Activated naive CD8-positive, alpha-beta T cell treated with anti-CD3 and anti-CD28 coated beads, Interleukin-2, amount 10 ng/mL, durations not matched to agents 7 days and 5 days (primary cell): ENCODE measurements around the gene RNF5. TPM values are rescaled to one million over a fixed set of nuclear protein-coding genes. Genes with fewer than 3 reads are reported as not detected.
"Not testable (repeated sequence)": the region's sequence is repeated elsewhere in the genome, so short reads cannot be mapped to it uniquely, and the experiment has no call there.

Experiments
- ATAC-seq: fragments of 150-1000 bp; cut with Tn5 transposase; one replicate; pipeline ENCODE4 v1.10.0; 2021; ENCODE audit warnings: low read depth, moderate library complexity
- POLR2A ChIA-PET: fragments of 350-600 bp; sonication (Branson Sonifier 250); formaldehyde crosslinking; loops from one replicate; lab custom pipeline; 2021; ENCODE audit warnings: antibody characterized with exemption; lab: Charles Lee
- DNase-seq: peaks from one replicate; pipeline ENCODE4 v3.0.0; 2021
- H3K27ac Mint-ChIP-seq: one replicate; pipeline ENCODE4 v1.8.0; 2022; ENCODE audit warnings: mild to moderate bottlenecking, mixed read lengths
- H3K27me3 Mint-ChIP-seq: one replicate; pipeline ENCODE4 v1.8.0; 2022; ENCODE audit warnings: mild to moderate bottlenecking, moderate library complexity, mixed read lengths
- H3K36me3 Mint-ChIP-seq: one replicate; pipeline ENCODE4 v1.8.0; 2021; ENCODE audit warnings: mild to moderate bottlenecking, mixed read lengths
- H3K4me1 Mint-ChIP-seq: one replicate; pipeline ENCODE4 v1.8.0; 2021; ENCODE audit warnings: mixed read lengths
- H3K4me3 Mint-ChIP-seq: one replicate; pipeline ENCODE4 v1.8.0; 2022; ENCODE audit warnings: mild to moderate bottlenecking, moderate library complexity, mixed read lengths
- H3K9me3 Mint-ChIP-seq: one replicate; pipeline ENCODE4 v1.8.0; 2021; ENCODE audit warnings: mixed read lengths
- total RNA-seq, 2 experiments: library from RNA; stranded (reverse); gene quantifications; one replicate each; pipeline ENCODE4 v1.2.3, GENCODE V29; 2021

Gene RNF5
- total RNA-seq, 2 experiments from 2014 or later = 44.5 to 49.5 TPM

DNA sequence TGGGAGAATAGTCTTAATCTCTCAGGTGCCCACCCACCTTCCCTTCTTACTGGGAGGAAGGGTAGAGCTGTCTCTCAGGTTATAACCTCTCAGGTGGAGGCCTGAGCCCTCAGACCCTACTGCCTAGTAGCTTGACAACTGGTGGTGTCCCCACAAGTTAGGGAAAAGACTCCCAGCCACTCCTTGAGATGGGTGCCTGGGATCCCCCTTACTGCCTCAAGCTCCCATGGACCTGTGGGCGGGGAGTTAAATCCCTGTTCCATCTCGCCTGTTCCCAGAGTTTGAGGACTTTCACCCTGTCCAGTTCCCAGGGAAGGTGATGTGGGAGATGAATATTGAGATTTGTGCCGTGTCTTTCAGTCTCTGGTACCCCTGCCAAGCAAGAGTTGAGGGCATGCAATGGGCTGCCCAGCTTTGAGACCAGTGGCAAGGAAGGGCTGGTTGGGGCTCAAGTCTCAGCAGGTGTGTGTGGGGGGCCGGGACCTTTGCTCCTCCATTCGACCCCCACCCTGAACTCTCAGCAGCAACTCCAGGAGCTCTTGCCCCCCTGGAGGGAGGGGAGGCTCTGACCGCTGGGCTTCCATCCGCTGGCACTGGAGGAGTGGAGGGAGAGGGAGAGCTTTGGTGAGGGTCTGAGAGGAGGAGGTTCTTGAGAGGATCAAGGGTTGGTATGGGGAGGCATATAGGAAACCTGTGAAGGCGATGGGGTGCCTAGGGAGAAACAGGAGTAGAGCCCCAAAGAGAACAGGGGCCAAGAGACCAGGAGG lies 12.9 kb downstream of the RNF5 start:
- H3K4me1 Mint-ChIP-seq = peaks cover 45% of the 10 kb centered on the region
- POLR2A ChIA-PET = interaction anchor here (0.7 to 5.7 kb wide), 9 partner anchors 10 to 62 kb away, joined by 3 to 61 read pairs (median 4); partner anchors contain the start of genes AGPAT1, ATF6B and FKBPL
- peaks cover 44% of the 10 kb centered on the region for H3K36me3 Mint-ChIP-seq
- peak overlapping the region; percentile 98 for H3K27ac Mint-ChIP-seq
- H3K4me3 Mint-ChIP-seq = peak overlapping the region; percentile 94
- H3K9me3 Mint-ChIP-seq = no peaks in the 10 kb centered on the region
- H3K27me3 Mint-ChIP-seq = no peaks in the 10 kb centered on the region
- DNase-seq (no peak), ATAC-seq (no peak)

DNA sequence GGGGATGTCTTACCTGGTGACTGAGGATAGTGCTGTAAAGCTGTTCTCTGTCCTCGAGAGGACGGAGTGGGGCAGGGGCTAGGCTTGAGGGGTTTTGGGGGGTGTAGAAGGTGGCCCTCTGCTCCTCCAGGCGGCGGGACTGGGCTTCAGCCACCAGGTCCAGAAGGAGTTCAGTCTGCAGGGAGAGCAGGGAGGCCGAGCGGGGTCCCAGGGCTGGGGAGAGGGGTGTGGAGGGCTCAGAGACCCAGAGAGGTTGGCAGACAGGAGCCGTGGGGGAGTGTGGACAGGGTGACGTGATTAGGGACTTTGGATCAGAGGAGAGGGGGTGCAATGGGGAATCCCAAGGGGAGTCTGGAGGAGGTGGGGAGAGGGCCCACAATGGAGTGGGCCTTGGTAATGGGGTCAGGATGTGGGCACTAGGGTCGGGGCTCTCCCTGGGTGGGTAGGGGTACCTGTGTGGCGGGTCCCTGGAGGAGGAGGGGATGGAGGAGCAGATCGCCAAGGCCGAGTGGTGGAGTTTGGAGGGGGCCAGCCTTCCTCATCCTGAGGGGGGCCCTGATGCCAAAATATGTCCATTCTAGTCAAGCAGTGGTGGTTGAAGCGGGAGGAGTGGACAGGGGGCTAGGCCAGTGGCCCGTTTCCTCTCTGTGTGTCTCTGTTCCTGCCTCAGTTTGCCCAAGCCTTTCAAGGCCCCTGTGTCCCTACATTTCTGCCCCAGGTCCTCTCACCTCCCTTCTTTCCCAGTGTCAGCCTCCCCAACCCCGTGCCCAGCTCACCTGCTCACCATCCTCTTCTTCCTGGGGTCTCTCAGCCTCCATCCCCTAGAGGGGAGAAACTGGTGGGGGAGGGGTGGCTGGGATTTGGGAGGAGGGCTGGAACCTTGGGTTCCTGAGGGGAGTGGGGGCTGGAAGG lies 13.7 kb downstream of the RNF5 start:
- POLR2A ChIA-PET = interaction anchor here (0.6 to 5.7 kb wide), 14 partner anchors 11 to 1384 kb away, joined by 3 to 61 read pairs (median 6); partner anchors contain the start of genes AGPAT1, ATF6B, DXO and FKBPL

DNA sequence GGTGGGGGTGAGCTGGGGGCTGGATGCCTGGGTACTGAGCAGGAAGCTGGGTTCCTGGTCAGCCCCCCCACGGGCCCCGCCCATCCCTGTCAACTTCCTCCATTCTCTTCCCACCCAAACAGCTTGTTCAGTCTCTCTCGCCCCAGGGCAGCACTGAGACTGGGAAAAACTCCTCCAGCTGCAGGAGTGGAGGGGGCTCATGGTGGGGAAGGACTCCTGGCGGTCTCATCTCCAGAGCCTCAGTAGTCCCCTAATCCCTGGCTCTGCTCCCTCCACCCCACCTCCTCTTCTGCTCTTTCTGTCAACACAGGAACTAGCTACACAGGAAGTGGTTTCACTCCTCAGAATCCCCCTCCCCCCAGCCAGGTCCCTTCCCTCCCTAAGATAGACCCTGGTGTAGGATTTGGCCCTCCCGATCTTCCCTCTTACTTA lies 14.4 kb downstream of the RNF5 start, which contains the start of gene GPSM3:
TSS of gene GPSM3 (minus strand) at position 36 of the 432 bp plus-strand sequence. CDS start 130 bp downstream, outside the sequence.
- H3K36me3 Mint-ChIP-seq = peaks cover 30% of the 10 kb centered on the region
- POLR2A ChIA-PET = interaction anchor here (0.6 to 5.7 kb wide), 12 partner anchors 12 to 1596 kb away, joined by 3 to 61 read pairs (median 6); partner anchors contain the start of genes AGPAT1, ATF6B, DXO and FKBPL
- DNase-seq (peak; percentile 76), ATAC-seq (no peak)
- H3K9me3 Mint-ChIP-seq = no peaks in the 10 kb centered on the region
- H3K27me3 Mint-ChIP-seq = no peaks in the 10 kb centered on the region
- peak within 1 kb of the TSS; percentile 98 for H3K27ac Mint-ChIP-seq
- H3K4me1 Mint-ChIP-seq = peaks cover 36% of the 10 kb centered on the region
- peak within 1 kb of the TSS; percentile 94 for H3K4me3 Mint-ChIP-seq

More for the DNA sequence above, 13.7 kb downstream of the RNF5 start:
- H3K9me3 Mint-ChIP-seq = no peaks in the 10 kb centered on the region
- peaks cover 41% of the 10 kb centered on the region for H3K4me1 Mint-ChIP-seq
- peak overlapping the region; percentile 94 for H3K4me3 Mint-ChIP-seq
- H3K36me3 Mint-ChIP-seq = peaks cover 36% of the 10 kb centered on the region
- peak; percentile 52 for DNase-seq
- no peaks in the 10 kb centered on the region for H3K27me3 Mint-ChIP-seq
- no peak for ATAC-seq
- peak overlapping the region; percentile 98 for H3K27ac Mint-ChIP-seq

DNA sequence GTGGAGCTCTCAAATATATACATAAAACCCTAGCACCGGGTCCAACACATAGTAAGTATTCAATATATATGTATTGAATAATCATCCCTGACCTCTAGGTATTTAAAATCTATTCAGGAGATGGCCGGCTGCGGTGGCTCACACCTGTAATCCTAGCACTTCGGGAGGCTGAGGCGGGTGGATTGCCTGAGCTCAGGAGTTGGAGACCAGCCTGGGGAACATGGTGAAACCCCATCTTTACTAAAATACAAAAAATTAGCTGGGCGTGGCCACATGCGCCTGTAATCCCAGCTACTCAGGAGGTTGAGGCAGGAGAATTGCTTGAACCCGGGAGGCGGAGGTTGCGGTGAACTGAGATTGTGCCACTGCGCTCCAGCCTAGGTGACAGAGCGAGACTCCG lies 14.9 kb downstream of the RNF5 start:
- H3K36me3 Mint-ChIP-seq = peaks cover 28% of the 10 kb centered on the region
- not testable (repeated sequence) for DNase-seq, ATAC-seq, H3K27me3 Mint-ChIP-seq, H3K9me3 Mint-ChIP-seq
- POLR2A ChIA-PET = interaction anchor here (0.6 to 5.7 kb wide), 9 partner anchors 12 to 1596 kb away, joined by 3 to 61 read pairs (median 6); partner anchors contain the start of genes AGPAT1, ATF6B, DXO and FKBPL
- peak overlapping the region; percentile 98 for H3K27ac Mint-ChIP-seq
- peaks cover 35% of the 10 kb centered on the region for H3K4me1 Mint-ChIP-seq
- peak overlapping the region; percentile 94 for H3K4me3 Mint-ChIP-seq

DNA sequence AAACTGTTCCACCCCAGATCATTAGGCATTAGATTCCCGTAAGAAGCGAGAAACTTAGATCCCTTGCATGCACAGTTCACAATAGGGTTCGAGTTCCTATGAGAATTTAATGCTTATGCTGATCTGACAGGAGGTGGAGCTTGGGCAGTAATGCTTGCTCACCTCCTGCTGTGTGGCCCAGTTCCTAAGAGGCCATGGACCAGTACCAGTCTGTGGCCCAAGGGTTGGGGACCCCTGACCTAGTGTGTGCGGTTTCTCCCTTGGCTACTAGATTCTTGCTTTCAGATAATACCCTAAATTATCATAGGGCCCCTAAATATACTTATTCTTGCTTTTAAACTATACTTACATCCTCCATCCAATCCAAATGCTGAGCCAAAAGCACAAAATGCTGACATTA lies 16.2 kb downstream of the RNF5 start:
- H3K36me3 Mint-ChIP-seq = peaks cover 18% of the 10 kb centered on the region
- POLR2A ChIA-PET = interaction anchor here (2.0 kb wide), 1 partner anchor 21 kb away, joined by 6 read pairs; no protein-coding TSS in a partner anchor
- peak overlapping the region; percentile 98 for H3K27ac Mint-ChIP-seq
- no peaks in the 10 kb centered on the region for H3K9me3 Mint-ChIP-seq
- H3K4me1 Mint-ChIP-seq = peaks cover 24% of the 10 kb centered on the region
- ATAC-seq (no peak), DNase-seq (no peak)
- H3K27me3 Mint-ChIP-seq = no peaks in the 10 kb centered on the region
- H3K4me3 Mint-ChIP-seq = peak overlapping the region; percentile 96

DNA sequence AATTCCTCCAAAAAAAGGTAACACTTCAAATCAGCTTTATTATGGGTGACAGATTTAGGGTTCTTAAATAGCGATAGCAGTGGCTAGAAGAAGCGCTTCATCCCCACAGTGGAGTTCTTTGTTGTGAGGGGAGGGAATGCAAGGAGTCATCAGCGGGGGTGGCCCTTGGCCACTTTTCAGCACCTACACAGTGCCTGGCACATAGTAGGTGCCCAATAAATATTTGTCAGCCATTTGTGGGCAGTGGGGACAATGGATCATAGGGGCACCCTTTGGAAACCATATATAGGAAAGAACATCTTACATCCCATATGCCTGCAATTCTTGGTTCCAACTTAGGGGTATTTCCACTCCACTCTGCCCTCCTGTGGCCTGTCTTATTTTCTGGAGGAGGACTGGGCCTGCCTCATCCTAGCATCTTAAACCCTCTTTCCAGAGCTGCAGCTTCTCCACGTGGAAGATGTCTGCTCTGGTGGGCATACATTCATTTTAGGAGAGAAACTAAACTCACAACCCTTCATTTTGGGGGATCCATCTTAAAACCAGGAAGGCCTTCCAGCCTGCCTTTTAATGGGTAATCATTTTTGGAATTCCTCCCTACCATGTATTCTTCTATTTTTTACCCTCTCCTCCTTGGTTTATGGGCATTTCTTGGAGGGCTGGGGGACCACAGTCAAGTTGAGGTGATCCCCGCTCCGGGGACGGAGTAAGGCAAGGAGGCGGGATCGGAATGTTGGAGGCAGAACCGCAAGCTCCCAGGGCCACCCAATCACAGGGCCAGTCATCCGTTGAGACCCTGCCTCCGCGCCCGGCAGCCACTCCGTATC lies 16.8 kb downstream of the RNF5 start:
- no peaks in the 10 kb centered on the region for H3K9me3 Mint-ChIP-seq
- peaks cover 24% of the 10 kb centered on the region for H3K4me1 Mint-ChIP-seq
- peak overlapping the region; percentile 96 for H3K4me3 Mint-ChIP-seq
- POLR2A ChIA-PET = interaction anchor here (0.5 to 2.0 kb wide), 20 partner anchors 13 to 1076 kb away, joined by 3 to 20 read pairs (median 4); partner anchors contain the start of genes AGPAT1, ATF6B, EHMT2 and FKBPL
- peak overlapping the region; percentile 98 for H3K27ac Mint-ChIP-seq
- DNase-seq (no peak), ATAC-seq (no peak)
- peaks cover 17% of the 10 kb centered on the region for H3K36me3 Mint-ChIP-seq
- H3K27me3 Mint-ChIP-seq = no peaks in the 10 kb centered on the region

DNA sequence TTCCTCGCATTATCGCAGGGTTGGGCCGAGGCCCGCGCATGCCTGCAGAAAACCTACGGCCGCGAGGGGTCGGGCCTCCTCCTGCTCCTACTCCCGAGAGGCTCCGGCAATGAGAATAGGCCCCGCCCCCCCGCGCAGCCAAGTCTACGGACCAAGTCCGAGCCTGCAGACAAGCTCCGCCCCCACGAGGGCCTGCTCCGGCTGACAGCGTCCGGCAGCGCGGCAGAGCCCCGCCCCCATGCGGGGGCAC lies 17.4 kb downstream of the RNF5 start:
- Mint-ChIP-seq H3K36me3 (peaks cover 12% of the 10 kb centered on the region), H3K9me3 (no peaks in the 10 kb centered on the region), H3K27ac (peak overlapping the region; percentile 98), H3K4me1 (peaks cover 24% of the 10 kb centered on the region), H3K27me3 (no peaks in the 10 kb centered on the region), H3K4me3 (peak overlapping the region; percentile 96)
- DNase-seq (peak; percentile 100), ATAC-seq (peak; percentile 90)
- POLR2A ChIA-PET = interaction anchor here (0.5 to 2.0 kb wide), 20 partner anchors 12 to 1076 kb away, joined by 3 to 20 read pairs (median 4); partner anchors contain the start of genes AGPAT1, ATF6B, EHMT2 and FKBPL

DNA sequence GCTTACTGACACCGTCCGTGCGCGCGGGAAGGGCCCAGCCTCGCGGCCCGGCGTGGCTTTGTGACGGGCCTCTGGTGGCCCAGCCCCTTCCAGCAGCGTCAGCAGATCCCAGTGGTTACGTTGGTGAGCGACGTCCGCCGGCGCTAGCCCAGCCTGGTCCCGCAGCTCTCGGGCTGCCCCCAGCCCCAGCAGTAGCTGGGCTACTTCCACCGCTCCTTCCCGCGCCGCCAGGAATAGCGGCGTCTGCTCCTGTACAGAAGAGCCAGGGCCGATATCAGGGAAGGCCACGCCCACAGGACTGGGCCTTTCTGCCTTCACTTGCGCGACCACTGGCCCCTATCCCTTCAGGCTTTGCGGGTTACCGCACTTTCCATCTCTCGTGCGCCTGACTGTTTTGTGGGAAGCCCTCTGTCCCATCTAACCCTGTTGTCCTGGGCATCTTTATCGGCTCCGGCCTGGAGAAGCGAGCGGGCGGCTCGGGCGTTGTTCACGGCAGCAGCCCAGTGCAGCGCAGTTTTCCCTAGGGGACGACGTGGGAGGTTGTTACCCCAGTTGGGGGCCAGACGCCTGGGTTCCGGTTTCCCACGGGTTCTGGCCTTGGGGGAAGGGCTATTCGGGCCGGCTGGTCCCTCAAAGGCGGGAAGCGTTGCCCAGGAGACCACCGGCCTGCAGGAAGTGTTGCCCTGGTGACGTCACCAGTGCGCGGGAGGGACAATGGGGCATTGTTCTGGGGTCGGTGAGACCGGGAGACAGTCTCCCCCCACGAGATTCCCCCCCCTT lies 17.9 kb downstream of the RNF5 start:
- Mint-ChIP-seq H3K9me3 (no peaks in the 10 kb centered on the region), H3K27ac (peak overlapping the region; percentile 98), H3K36me3 (peaks cover 9% of the 10 kb centered on the region), H3K4me3 (peak overlapping the region; percentile 96), H3K4me1 (peaks cover 24% of the 10 kb centered on the region), H3K27me3 (no peaks in the 10 kb centered on the region)
- peak; percentile 74 for DNase-seq
- POLR2A ChIA-PET = interaction anchor here (0.5 to 2.0 kb wide), 20 partner anchors 15 to 1075 kb away, joined by 3 to 20 read pairs (median 4); partner anchors contain the start of genes AGPAT1, ATF6B, EHMT2 and FKBPL
- ATAC-seq = no peak

DNA sequence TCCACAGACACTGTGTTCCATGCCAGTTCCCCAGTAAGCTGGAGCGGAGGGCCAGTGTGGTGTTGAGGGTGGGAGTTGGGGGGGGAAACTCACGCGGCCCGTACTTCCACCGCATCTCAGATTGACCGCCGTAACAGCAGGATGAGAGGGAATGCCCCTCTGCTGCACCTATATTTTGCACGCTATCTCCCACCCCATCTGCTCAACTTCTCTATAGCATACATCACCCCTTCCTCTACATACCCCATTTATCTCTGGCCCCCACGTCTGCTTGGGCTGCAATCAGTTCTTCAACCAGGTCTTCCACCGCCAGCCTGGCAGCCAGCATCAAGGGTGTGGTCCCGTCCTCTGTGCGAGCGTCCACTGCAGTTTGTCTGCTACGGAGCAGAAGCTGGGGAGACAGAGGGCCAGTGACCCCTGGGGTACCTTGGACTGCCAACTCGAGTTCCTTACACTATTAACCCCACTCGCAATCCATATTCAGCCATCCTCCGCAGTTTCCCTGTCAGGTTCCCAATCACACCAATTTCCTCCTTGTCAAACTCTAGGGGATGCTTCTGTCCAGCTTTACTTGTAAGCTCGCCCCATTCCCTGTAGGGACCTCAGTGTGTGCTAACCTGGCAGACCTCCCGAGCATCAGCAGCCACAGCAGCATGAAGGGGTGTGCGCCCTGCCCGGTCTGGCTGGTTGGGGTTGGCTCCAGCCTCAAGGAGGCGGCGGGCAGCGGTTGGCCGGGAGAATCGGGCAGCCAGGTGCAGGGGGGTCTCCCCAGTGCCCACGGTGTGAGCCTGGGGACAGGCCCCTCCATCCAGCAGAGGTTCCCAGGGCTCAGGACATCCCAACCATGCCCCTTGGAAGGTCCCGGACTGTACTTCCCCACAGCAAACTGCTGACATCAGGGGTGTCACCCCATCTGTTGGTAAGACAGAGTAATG lies 18.7 kb downstream of the RNF5 start:
- DNase-seq (no peak), ATAC-seq (no peak)
- peaks cover under 1% of the 10 kb centered on the region for H3K36me3 Mint-ChIP-seq
- peak overlapping the region; percentile 96 for H3K4me3 Mint-ChIP-seq
- H3K27me3 Mint-ChIP-seq = no peaks in the 10 kb centered on the region
- peak overlapping the region; percentile 98 for H3K27ac Mint-ChIP-seq
- no peaks in the 10 kb centered on the region for H3K9me3 Mint-ChIP-seq
- POLR2A ChIA-PET = interaction anchor here (0.7 to 1.1 kb wide), 4 partner anchors 8 to 56 kb away, joined by 3 read pairs; no protein-coding TSS in a partner anchor
- H3K4me1 Mint-ChIP-seq = peaks cover 24% of the 10 kb centered on the region

DNA sequence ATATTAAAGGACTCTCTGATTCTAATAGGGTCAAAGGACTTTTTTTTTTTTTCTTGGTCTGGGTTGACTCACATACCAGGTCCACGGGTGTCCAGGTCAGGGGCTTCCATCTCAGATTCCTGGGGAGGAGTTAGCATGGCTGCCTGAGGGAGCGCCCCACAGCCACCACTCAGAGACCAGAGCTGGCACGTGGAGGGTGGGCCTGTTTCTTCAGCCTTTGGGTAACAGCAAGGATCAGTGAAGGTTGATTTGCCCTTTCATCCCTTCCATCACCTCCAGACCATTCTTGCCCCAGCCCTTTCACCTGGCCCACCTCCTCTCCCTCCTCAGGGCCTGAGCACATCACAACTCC lies 20.1 kb downstream of the RNF5 start:
- Mint-ChIP-seq H3K36me3 (no peaks in the 10 kb centered on the region), H3K27me3 (no peaks in the 10 kb centered on the region), H3K4me3 (no peak overlapping the region), H3K4me1 (peaks cover 23% of the 10 kb centered on the region), H3K27ac (no peak overlapping the region), H3K9me3 (no peaks in the 10 kb centered on the region)
- POLR2A ChIA-PET = interaction anchor here (0.6 kb wide), 1 partner anchor 90 kb away, joined by 3 read pairs; no protein-coding TSS in a partner anchor
- DNase-seq (no peak), ATAC-seq (no peak)

DNA sequence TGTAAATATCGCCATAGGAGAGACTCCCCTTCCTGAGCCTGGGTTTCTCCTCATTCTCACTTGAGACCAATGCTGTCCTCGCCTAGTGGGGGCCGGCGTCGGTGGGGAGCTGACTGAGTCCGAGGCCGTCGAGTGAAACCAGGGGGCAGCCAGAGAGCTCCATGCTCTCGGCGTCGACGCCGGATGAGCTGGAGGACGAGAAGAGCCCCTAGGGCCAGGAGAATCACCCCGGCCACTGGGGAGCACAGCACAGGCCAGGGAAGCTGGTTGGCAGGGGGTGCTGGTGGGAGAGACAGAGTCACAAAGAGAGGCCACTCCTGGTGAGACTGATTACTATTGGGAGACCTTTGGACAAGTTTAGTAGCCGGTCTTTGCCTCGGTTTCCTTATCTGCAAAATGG lies 20.7 kb downstream of the RNF5 start:
- Mint-ChIP-seq H3K4me3 (no peak overlapping the region), H3K27me3 (no peaks in the 10 kb centered on the region), H3K9me3 (no peaks in the 10 kb centered on the region), H3K27ac (no peak overlapping the region), H3K36me3 (no peaks in the 10 kb centered on the region), H3K4me1 (peaks cover 18% of the 10 kb centered on the region)
- DNase-seq (no peak), ATAC-seq (no peak)
- POLR2A ChIA-PET = no interaction called here
